Femur (tissue), 1 donor: Measurements from ENCODE around the gene SPAG16.

Experiments
- DNase-seq: peaks from one replicate; pipeline ENCODE4 v3.0.0-alpha.2; 2017

The SPAG16 gene

GRCh38 chr2:214410918-214411554 lies 1126.8 kb downstream of the SPAG16 start, which contains the start of gene VWC2L:
VWC2L (plus strand) TSS chr2:214411054; CDS start chr2:214414194, 3,140 bp downstream.
- DNase-seq, result peak; percentile 85

GRCh38 chr2:214412679-214413078 lies 1128.4 kb downstream of the SPAG16 start:
- DNase-seq, result no peak

GRCh38 chr2:214436470-214436869 lies 1152.2 kb downstream of the SPAG16 start:
- DNase-seq, result no peak

GRCh38 chr2:214450118-214450894 lies 1166.0 kb downstream of the SPAG16 start:
- DNase-seq, result no peak

- DNase-seq, result no peak
Measured at GRCh38 chr2:214451516-214452275, 1167.4 kb downstream of the SPAG16 start.
